ENCODE results near the gene SH3BGRL2. TPM values are rescaled to one million over a fixed set of nuclear protein-coding genes. Genes with fewer than 3 reads are reported as not detected.

Gene SH3BGRL2
- total and polyA plus RNA-seq, 2 donors (not counting 1 experiment from before 2014, with no cell fraction given), result 0.01 TPM; not detected in 1

- intact Hi-C loops (cut with micrococcal nuclease), result no loop called here
- ATAC-seq (ENCODE audit: low read depth) (no peak), DNase-seq (no peak)
- Mint-ChIP-seq H3K4me3 (no peak overlapping the region), H3K4me1 (no peaks in the 10 kb centered on the region), H3K9me3 (ENCODE audit: insufficient read depth) (no peaks in the 10 kb centered on the region), H3K27ac (no peak overlapping the region), H3K27me3 (no peaks in the 10 kb centered on the region)
- POLR2A ChIA-PET, result no interaction called here
- H3K27ac ChIP-seq (ENCODE audit: low read length in 2 of 2), result no peak overlapping the region
- 88% methylated on average over 2 of the region's 3 CpGs for WGBS (ENCODE audit: insufficient coverage)
- H3K4me3 ChIP-seq (ENCODE audit: control extremely low read depth in 1 of 5, extremely low read depth in 1 of 5, insufficient read depth in 1 of 5, low read depth in 2 of 5, low read length in 4 of 5), result no peak overlapping the region
- H3K27me3 ChIP-seq (replicated peaks in 1 of 4; ENCODE audit: control extremely low read depth in 1 of 4, control insufficient read depth in 3 of 4, insufficient read depth in 4 of 4, low read length in 3 of 4), result no peaks in the 10 kb centered on the region
- no peak overlapping the region for H3K9ac ChIP-seq (ENCODE audit: low read length)
- no peak overlapping the region for H2AFZ ChIP-seq (ENCODE audit: insufficient read depth, low read depth, low read length, poor library complexity, severe bottlenecking)
- H3K4me2 ChIP-seq (replicated peaks; ENCODE audit: low read depth, low read length, poor library complexity, severe bottlenecking), result no peak overlapping the region
- H3K36me3 ChIP-seq (replicated peaks in 1 of 2; ENCODE audit: control extremely low read depth in 1 of 2, control insufficient read depth in 1 of 2, extremely low read depth in 1 of 2, insufficient read depth in 2 of 2, low read length in 1 of 2), result no peaks in the 10 kb centered on the region
- H3K9me3 ChIP-seq (ENCODE audit: control extremely low read depth in 1 of 3, control insufficient read depth in 2 of 3, insufficient read depth in 1 of 3, low read length in 2 of 3), result no peaks in the 10 kb centered on the region
- TF ChIP-seq EZH2 (IDR thresholded peaks at IDR 0.05; ENCODE audit: borderline replicate concordance, insufficient read depth, low read depth, low read length, poor library complexity, severe bottlenecking), result no peak
- TF ChIP-seq CTCF (IDR thresholded peaks at IDR 0.05), result no peak
- H3K79me2 ChIP-seq (ENCODE audit: control insufficient read depth, insufficient read depth, low read length), result no peaks in the 10 kb centered on the region
- CTCF ChIA-PET, result no interaction called here
- no peaks in the 10 kb centered on the region for H4K20me1 ChIP-seq (ENCODE audit: control insufficient read depth, insufficient read depth, low read length, poor library complexity, severe bottlenecking)
- H3K4me1 ChIP-seq (ENCODE audit: control insufficient read depth in 2 of 2, insufficient read depth in 2 of 2, low read length in 2 of 2), result no peaks in the 10 kb centered on the region
These were observed 21.9 kb upstream of the SH3BGRL2 start for GRCh38 chr6:79609225-79609595.

GRCh38 chr6:79610306-79611009 lies 20.7 kb upstream of the SH3BGRL2 start:
- no peaks in the 10 kb centered on the region for H3K9me3 Mint-ChIP-seq (ENCODE audit: insufficient read depth)
- no peak overlapping the region for H3K4me3 ChIP-seq (ENCODE audit: control extremely low read depth in 1 of 5, extremely low read depth in 1 of 5, insufficient read depth in 1 of 5, low read depth in 2 of 5, low read length in 4 of 5)
- no peak for TF ChIP-seq CTCF (IDR thresholded peaks at IDR 0.05)
- H4K20me1 ChIP-seq (ENCODE audit: control insufficient read depth, insufficient read depth, low read length, poor library complexity, severe bottlenecking), result no peaks in the 10 kb centered on the region
- 63% methylated on average over 2 of the region's 5 CpGs for WGBS (ENCODE audit: insufficient coverage)
- H3K9me3 ChIP-seq (ENCODE audit: control extremely low read depth in 1 of 3, control insufficient read depth in 2 of 3, insufficient read depth in 1 of 3, low read length in 2 of 3), result no peaks in the 10 kb centered on the region
- H3K79me2 ChIP-seq (ENCODE audit: control insufficient read depth, insufficient read depth, low read length), result no peaks in the 10 kb centered on the region
- no peak overlapping the region for H3K4me2 ChIP-seq (replicated peaks; ENCODE audit: low read depth, low read length, poor library complexity, severe bottlenecking)
- H3K4me3 Mint-ChIP-seq, result no peak overlapping the region
- no peaks in the 10 kb centered on the region for H3K36me3 ChIP-seq (replicated peaks in 1 of 2; ENCODE audit: control extremely low read depth in 1 of 2, control insufficient read depth in 1 of 2, extremely low read depth in 1 of 2, insufficient read depth in 2 of 2, low read length in 1 of 2)
- ChIA-PET POLR2A (no interaction called here), CTCF (no interaction called here)
- DNase-seq (no peak), ATAC-seq (ENCODE audit: low read depth) (no peak)
- H3K27me3 Mint-ChIP-seq, result no peaks in the 10 kb centered on the region
- H3K9ac ChIP-seq (ENCODE audit: low read length), result no peak overlapping the region
- no peak overlapping the region for H3K27ac ChIP-seq (ENCODE audit: low read length in 2 of 2)
- H2AFZ ChIP-seq (ENCODE audit: insufficient read depth, low read depth, low read length, poor library complexity, severe bottlenecking), result no peak overlapping the region
- H3K4me1 ChIP-seq (ENCODE audit: control insufficient read depth in 2 of 2, insufficient read depth in 2 of 2, low read length in 2 of 2), result no peaks in the 10 kb centered on the region
- H3K27me3 ChIP-seq (replicated peaks in 1 of 4; ENCODE audit: control extremely low read depth in 1 of 4, control insufficient read depth in 3 of 4, insufficient read depth in 4 of 4, low read length in 3 of 4), result no peaks in the 10 kb centered on the region
- intact Hi-C loops (cut with micrococcal nuclease), result no loop called here
- no peak overlapping the region for H3K27ac Mint-ChIP-seq
- H3K4me1 Mint-ChIP-seq, result no peaks in the 10 kb centered on the region

Measured in B cell (primary cell).